ENCODE measurements around the gene HIVEP3.

DNA sequence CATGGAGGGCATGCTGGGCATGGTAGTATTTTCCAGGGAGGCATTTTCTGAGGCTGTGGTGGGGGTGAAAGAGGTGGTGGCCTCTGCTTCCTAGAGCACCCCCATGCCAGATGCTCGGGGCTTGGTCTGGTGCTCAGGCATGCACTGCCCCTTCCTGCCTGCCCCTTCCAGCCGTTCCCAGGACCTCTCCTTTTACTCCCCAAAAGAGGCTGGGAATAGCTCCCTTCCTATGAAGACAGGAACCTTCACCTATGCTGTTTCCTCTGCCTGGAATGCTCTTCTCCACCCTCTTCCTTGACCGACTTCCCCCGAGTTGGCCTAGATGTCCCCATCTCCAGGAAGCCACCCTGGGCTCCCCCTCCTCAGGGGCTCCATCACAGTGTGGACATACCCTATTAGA lies 443.4 kb downstream of the HIVEP3 start:
- no peak for TF ChIP-seq EZH2 (IDR thresholded peaks at IDR 0.05; ENCODE audit: borderline replicate concordance)
- TF ChIP-seq, protein P1, sequence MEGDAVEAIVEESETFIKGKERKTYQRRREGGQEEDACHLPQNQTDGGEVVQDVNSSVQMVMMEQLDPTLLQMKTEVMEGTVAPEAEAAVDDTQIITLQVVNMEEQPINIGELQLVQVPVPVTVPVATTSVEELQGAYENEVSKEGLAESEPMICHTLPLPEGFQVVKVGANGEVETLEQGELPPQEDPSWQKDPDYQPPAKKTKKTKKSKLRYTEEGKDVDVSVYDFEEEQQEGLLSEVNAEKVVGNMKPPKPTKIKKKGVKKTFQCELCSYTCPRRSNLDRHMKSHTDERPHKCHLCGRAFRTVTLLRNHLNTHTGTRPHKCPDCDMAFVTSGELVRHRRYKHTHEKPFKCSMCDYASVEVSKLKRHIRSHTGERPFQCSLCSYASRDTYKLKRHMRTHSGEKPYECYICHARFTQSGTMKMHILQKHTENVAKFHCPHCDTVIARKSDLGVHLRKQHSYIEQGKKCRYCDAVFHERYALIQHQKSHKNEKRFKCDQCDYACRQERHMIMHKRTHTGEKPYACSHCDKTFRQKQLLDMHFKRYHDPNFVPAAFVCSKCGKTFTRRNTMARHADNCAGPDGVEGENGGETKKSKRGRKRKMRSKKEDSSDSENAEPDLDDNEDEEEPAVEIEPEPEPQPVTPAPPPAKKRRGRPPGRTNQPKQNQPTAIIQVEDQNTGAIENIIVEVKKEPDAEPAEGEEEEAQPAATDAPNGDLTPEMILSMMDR (IDR thresholded peaks at IDR 0.05; ENCODE audit: poor library complexity), result no peak
